GM12864 (cell line): ENCODE results near the gene TEKT2.

ENCODE experiments used
- DNase-seq: peaks from one replicate; pipeline ENCODE4 v3.0.0-alpha.2; 2011; ENCODE audit warnings: low read depth
- H3K4me3 ChIP-seq: 2 replicates; pipeline ENCODE4 v1.5.1; 2011; ENCODE audit warnings: mild to moderate bottlenecking, low read depth, low read length, control low read depth
- TF ChIP-seq, protein P1 (sequence below): IDR thresholded peaks from 2 replicates; pipeline ENCODE4 v1.5.1; 2011; ENCODE audit warnings: low read depth, mild to moderate bottlenecking, moderate library complexity, low read length, control low read depth, inconsistent platforms; ENCODE audit errors: missing control alignments

Gene TEKT2

DNA sequence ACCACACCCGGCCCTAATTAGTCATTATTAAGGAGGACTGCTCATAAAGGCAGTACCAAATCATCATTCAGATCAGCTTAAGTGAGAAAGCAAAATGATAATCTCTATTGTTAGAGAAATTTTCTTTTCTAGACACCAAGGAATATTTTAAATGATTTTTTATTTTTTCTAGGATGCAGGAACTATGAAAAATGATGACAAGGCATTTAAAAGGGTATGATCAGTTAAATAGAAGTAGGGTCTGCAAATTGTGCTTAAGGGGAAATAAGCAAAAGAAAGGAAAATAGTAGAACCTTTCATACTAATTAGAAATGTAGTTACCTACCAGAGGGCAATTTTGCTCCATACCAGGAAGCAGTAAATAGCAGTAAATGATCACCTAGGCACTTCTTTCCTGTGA is 21.6 kb upstream of the TEKT2 start:
- H3K4me3 ChIP-seq, result no peak overlapping the region
- DNase-seq, result no peak
- TF ChIP-seq, protein P1, sequence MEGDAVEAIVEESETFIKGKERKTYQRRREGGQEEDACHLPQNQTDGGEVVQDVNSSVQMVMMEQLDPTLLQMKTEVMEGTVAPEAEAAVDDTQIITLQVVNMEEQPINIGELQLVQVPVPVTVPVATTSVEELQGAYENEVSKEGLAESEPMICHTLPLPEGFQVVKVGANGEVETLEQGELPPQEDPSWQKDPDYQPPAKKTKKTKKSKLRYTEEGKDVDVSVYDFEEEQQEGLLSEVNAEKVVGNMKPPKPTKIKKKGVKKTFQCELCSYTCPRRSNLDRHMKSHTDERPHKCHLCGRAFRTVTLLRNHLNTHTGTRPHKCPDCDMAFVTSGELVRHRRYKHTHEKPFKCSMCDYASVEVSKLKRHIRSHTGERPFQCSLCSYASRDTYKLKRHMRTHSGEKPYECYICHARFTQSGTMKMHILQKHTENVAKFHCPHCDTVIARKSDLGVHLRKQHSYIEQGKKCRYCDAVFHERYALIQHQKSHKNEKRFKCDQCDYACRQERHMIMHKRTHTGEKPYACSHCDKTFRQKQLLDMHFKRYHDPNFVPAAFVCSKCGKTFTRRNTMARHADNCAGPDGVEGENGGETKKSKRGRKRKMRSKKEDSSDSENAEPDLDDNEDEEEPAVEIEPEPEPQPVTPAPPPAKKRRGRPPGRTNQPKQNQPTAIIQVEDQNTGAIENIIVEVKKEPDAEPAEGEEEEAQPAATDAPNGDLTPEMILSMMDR, result no peak

DNA sequence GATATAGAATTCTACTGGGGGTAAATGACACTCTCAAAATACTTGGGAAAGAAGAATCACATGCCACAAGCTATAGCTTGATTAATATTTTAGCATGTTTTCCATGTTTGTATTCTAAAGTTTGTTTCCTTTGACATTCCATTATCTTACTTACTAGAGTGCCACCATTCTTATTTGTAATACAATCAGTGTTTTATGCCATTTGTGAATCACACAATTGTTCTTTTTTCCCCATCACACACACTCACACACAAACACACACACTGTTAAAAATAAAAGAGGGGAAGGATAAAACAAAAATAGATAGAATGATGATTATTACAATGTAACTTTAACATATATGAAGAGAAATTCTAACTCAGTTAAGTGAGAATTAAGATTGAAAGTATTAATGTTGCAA is 16.0 kb upstream of the TEKT2 start:
- H3K4me3 ChIP-seq, result no peak overlapping the region
- TF ChIP-seq, protein P1, result no peak
- DNase-seq, result no peak

DNA sequence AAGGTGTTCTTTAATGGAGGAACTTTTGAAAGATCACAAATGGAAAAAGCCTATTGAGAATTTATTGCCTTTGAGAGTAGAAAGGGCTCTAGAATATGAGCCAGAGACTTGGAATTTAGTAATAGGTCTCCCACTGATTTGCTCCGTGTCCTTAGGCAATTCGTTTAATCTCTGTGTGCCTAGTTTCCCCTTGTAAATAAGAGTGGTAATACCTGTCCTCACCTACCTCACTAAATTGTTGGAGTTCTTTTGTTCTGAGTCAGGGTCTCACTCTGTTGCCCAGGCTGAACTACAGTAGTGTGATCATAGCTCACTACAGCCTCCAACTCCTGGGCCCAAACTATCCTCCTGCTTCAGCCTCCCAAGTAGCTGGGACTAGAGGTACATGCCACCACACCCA is 15.0 kb upstream of the TEKT2 start:
- TF ChIP-seq, protein P1, result no peak
- no peak for DNase-seq
- H3K4me3 ChIP-seq, result no peak overlapping the region

DNA sequence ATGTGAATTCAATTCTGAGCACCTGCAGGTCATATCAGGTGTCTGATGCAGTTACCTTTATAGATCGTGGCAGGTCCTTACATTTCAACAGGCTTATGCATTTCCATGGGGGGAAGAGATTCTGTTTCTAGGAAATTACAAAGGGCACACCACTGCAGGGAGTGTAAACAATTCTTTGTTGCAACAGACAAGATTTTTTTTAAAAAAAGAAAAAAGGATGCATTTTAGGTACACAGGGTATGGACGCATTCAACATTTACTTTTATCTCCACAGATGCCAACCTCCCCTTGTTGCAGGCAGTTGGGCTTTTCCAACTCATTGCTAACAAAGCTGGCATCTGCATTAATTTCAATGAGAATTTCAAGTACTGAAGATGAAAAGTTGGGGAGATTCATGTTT is 13.5 kb upstream of the TEKT2 start:
- TF ChIP-seq, protein P1, result no peak
- DNase-seq, result no peak
- H3K4me3 ChIP-seq, result no peak overlapping the region

DNA sequence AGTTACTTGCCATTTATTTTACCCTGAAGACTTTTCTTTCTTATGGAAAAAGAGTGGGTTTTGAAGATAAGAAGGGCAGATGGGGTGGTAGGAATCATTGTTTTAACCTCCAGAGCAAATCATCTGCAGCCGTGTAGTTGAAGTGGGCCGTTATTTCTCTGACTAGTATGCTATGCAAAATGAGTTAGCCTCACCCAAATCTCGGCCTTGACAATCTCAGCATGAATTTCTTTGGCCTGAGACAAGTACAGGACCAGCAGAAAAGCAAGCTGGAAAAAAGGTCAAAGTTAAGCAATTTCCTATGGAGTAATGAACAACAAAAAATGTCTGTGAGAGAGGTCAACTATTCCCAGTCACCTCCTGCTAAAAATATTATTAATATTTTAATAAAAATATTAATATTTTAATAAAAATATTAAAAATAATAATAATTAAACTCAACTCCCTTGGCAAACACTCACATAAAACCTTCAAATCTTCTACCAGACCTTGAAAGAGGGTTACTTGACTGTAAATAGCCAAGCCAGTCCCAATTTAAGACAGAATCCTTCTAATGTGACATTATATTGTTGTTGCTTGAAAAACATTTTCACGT is 6.8 kb upstream of the TEKT2 start:
- H3K4me3 ChIP-seq, result no peak overlapping the region
- no peak for DNase-seq
- TF ChIP-seq, protein P1, result no peak

DNA sequence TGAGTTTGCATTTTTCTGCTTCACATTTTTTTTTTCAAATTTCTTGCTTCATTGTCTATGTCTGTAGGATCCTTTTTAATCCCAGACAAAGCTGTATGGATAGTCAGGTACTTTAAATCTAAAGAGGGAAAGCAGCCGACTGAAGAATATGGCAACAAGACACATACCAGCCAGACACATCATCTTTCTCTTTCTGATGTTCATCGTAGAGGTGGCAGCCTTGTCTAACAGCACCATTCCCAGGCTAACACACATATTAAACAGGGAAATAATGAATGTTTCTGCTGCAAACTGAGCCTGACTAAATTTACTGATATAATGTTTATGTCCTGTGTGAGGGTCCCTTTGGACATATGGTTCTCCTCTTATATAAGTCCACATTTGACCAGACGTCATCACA is 3.7 kb upstream of the TEKT2 start:
- H3K4me3 ChIP-seq, result no peak overlapping the region
- DNase-seq, result no peak
- TF ChIP-seq, protein P1, result no peak

DNA sequence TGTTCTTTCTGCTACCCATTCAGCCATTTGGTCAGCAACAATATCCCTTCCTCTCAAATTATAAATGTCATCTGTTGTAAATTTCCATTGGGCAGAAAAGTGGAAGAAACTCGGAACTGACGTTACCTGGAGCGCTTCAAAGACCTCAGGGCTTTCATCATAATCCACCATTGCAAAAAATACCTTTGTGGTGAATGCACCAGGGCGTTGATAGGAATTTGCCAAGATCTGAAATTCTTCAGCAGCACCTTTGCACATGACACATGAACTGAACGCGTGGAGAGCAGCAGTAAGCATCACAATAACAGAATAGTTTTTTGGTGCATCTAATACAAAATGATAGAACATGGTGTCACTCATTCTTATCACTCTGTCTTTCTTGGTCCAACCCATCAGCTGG is 3.1 kb upstream of the TEKT2 start:
- TF ChIP-seq, protein P1, result no peak
- no peak for DNase-seq

More for the DNA sequence above, 3.1 kb upstream of the TEKT2 start:
- no peak overlapping the region for H3K4me3 ChIP-seq
